H1 (cell line): ENCODE results near the gene SV2A.

Experiments used
- EP300 ChIP-seq, 2 experiments: IDR thresholded peaks; 1 replicate in 1 of 2; 2 replicates in 1 of 2; pipeline ENCODE4 v1.6.1; 2011 to 2012; ENCODE audit warnings: low read depth in 2 of 2, low read length in 2 of 2, mild to moderate bottlenecking in 2 of 2, borderline replicate concordance in 1 of 2, inconsistent platforms in 1 of 2, moderate library complexity in 1 of 2
- HDAC6 ChIP-seq: IDR thresholded peaks from one replicate; pipeline ENCODE4 v1.7.1; 2012; ENCODE audit warnings: low read depth, mild to moderate bottlenecking, inconsistent platforms, low read length, moderate library complexity
- JUND ChIP-seq: IDR thresholded peaks from 2 replicates; pipeline ENCODE4 v1.6.1; 2011; ENCODE audit warnings: mild to moderate bottlenecking, improper control_type of control experiment, low read length
- POLR2AphosphoS5 ChIP-seq: IDR thresholded peaks from 2 replicates; pipeline ENCODE4 v1.6.1; 2011; ENCODE audit warnings: low read depth, low read length
- RAD21 ChIP-seq, 2 experiments: IDR thresholded peaks in 1 of 2; conservative IDR thresholded peaks in 1 of 2; 2 replicates each; pipeline ENCODE4 v1.6.1; 2011; ENCODE audit warnings: low read depth in 2 of 2, low read length in 2 of 2, improper control_type of control experiment in 1 of 2, inconsistent platforms in 1 of 2, mild to moderate bottlenecking in 1 of 2, moderate library complexity in 1 of 2
- SRF ChIP-seq: IDR thresholded peaks from 2 replicates; pipeline ENCODE4 v1.6.1; 2011; ENCODE audit warnings: mild to moderate bottlenecking, low read depth, low read length, moderate library complexity
- YY1 ChIP-seq: IDR thresholded peaks from 2 replicates; pipeline ENCODE4 v1.6.1; 2011; ENCODE audit warnings: low read depth, mild to moderate bottlenecking, low read length
- TF ChIP-seq, protein P1 (sequence below), 3 experiments: IDR thresholded peaks; 1 replicate in 2 of 3; 2 replicates in 1 of 3; pipeline versions ENCODE4 v1.5.1 to v1.6.1; 2011; ENCODE audit warnings: low read length in 3 of 3, mild to moderate bottlenecking in 3 of 3, inconsistent platforms in 2 of 3, low read depth in 1 of 3, moderate library complexity in 1 of 3; ENCODE audit not compliant: insufficient read depth in 1 of 3; ENCODE audit errors: control extremely low read depth in 1 of 3
- TF ChIP-seq, protein P2 (sequence below): IDR thresholded peaks from 2 replicates; pipeline ENCODE4 v1.6.1; 2012; ENCODE audit warnings: inconsistent platforms
- TF ChIP-seq, protein P3 (sequence below): IDR thresholded peaks from 2 replicates; pipeline ENCODE4 v1.6.1; 2011; ENCODE audit warnings: low read length, improper control_type of control experiment

- no peak for TF ChIP-seq JUND
- TF ChIP-seq HDAC6, result no peak
- TF ChIP-seq, protein P1, sequence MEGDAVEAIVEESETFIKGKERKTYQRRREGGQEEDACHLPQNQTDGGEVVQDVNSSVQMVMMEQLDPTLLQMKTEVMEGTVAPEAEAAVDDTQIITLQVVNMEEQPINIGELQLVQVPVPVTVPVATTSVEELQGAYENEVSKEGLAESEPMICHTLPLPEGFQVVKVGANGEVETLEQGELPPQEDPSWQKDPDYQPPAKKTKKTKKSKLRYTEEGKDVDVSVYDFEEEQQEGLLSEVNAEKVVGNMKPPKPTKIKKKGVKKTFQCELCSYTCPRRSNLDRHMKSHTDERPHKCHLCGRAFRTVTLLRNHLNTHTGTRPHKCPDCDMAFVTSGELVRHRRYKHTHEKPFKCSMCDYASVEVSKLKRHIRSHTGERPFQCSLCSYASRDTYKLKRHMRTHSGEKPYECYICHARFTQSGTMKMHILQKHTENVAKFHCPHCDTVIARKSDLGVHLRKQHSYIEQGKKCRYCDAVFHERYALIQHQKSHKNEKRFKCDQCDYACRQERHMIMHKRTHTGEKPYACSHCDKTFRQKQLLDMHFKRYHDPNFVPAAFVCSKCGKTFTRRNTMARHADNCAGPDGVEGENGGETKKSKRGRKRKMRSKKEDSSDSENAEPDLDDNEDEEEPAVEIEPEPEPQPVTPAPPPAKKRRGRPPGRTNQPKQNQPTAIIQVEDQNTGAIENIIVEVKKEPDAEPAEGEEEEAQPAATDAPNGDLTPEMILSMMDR (IDR thresholded peaks at IDR 0.05; ENCODE audit: control extremely low read depth in 1 of 3, insufficient read depth in 1 of 3, low read depth in 1 of 3, low read length in 3 of 3), result no peak; a peak in 1 of 4 replicates
- TF ChIP-seq EP300 (IDR thresholded peaks at IDR 0.05; ENCODE audit: borderline replicate concordance in 1 of 2, low read depth in 2 of 2, low read length in 2 of 2), result no peak
- no peak for TF ChIP-seq RAD21 (IDR thresholded peaks at IDR 0.05 in 1 of 2, conservative IDR thresholded peaks at IDR 0.05 in 1 of 2; ENCODE audit: low read depth in 2 of 2, low read length in 2 of 2)
- TF ChIP-seq, protein P2, sequence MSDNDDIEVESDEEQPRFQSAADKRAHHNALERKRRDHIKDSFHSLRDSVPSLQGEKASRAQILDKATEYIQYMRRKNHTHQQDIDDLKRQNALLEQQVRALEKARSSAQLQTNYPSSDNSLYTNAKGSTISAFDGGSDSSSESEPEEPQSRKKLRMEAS, result no peak
- no peak for TF ChIP-seq SRF
- TF ChIP-seq YY1, result no peak
- TF ChIP-seq POLR2AphosphoS5, result no peak
- TF ChIP-seq, protein P3, sequence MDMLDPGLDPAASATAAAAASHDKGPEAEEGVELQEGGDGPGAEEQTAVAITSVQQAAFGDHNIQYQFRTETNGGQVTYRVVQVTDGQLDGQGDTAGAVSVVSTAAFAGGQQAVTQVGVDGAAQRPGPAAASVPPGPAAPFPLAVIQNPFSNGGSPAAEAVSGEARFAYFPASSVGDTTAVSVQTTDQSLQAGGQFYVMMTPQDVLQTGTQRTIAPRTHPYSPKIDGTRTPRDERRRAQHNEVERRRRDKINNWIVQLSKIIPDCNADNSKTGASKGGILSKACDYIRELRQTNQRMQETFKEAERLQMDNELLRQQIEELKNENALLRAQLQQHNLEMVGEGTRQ, result no peak
These were observed 9.5 kb upstream of the SV2A start for GRCh38 chr1:149927056-149927562.
